NCI-H345 treated with DMSO at 0.1 percent for 48 hours (cell line): Measurements from ENCODE around the gene NUP160.
"Not testable (repeated sequence)": the region's sequence is repeated elsewhere in the genome, so short reads cannot be mapped to it uniquely, and the experiment has no call there.

ENCODE experiments used
- DNase-seq: peaks from one replicate; lab custom pipeline; 2025; ENCODE audit not compliant: unreplicated experiment; lab: John Stamatoyannopoulos, UW

The NUP160 gene

DNA sequence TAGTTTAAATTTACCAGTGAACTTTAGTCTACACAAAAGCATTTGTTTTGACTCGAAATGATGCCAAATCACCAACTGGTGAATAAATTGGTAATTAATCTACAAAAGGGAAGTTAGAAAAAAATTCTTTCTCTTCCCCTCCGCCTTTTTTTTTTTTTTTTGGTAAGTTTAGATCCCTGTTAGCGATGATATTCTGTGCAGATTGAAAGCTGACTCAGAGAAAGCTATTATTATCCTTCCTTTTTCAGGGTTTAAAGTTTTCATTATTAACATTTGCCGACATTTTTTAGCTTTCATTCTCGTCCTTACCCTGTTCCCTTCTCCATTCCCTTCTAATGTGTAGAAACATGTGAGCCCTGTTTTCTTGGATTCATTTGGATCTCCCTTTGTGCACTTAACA, 16.8 kb upstream of the NUP160 start:
- no peak for DNase-seq

DNA sequence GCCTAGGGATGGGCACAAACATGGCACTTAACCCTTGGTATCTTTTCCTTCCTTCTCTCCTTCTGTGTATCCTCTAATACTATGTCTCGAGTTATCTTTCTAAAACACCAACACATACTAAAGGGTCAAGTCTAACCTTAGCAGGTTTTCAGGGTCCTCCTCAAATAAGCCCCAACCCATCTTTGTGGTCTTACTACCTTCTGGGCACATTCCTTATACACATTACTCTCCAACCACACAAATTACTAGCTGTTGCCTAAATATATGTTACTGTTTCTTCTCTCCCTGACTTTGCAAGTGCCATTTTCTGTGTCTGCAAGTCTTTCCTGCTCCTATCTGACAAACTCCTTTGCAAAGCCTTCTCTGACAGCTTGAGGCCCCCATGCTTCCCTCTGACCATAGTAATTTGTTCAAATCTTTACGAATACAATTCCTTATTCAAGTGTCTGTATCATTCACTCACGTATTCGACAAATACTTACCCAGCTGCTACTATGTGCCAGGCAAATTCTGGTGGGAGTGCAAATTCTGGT, 15.8 kb upstream of the NUP160 start:
- no peak for DNase-seq

DNA sequence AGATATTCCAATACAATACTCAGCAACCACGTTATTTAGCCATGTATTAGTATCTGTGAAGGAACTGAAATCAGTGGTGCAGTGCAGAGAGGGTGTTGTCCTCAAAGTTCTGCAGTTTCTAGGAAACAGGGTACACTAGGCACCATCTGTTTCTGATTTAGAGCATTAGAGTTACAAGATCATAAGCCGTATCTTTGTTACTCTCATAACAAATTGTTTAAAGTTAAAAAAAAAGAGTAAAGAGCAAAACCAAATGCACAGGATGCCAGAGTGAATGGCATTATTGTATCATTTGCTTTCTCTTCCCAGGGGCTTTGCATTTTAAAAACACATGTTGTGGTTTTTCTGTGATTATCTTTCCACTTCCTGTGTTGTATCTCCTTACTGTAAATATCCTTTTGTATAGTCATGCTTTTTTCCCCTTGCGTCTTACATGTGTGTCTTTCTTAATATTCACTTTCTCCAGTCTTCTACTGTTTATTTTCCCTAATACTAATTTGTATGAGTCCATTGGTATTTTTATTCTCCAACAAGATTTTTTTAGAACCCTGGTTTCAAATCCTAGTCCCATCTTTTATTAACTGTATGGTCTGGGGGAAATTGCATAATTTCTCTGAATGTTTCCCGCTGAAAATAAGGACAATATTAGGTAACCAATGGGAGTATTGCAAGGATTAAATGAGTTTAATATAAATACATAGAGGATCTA, 15.2 kb upstream of the NUP160 start:
- no peak for DNase-seq

DNA sequence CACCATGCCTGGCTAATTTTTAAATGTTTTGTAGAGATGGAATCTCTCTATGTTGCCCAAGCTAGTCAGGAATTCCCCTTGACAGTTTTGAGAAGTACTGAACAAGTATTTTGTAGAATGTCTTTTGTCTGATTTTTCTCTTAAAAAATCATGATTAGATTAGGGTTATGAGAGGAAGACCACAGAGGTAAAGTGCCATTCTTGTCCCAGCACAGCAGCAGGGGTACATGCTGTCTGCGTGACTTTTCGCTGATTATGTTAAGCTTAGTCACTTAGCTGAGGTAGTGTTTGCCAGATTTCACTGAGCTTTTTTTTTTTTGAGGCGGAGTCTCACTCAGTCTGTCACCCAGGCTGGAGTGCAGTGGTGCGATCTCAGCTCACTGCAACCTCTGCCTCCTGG, 13.6 kb upstream of the NUP160 start:
- DNase-seq: no peak

DNA sequence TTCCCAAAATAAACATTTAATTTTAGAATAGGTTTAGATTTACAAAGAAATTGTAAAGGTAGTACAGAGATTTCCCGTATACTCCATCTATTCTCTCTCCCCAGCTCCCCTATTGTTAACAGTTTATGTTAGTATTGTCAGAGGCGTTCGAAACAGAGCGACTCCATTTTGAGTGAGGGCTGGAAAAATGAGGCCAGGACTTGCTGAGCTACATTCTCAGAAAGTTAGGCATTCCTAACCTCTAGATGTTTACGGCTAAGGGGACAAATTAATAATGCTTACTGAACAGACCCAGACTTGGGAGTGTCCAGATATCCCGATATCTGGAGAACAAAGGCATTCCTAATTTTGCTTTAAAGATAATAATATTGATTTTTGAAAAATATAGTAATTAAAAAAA, 12.4 kb upstream of the NUP160 start:
- no peak for DNase-seq

DNA sequence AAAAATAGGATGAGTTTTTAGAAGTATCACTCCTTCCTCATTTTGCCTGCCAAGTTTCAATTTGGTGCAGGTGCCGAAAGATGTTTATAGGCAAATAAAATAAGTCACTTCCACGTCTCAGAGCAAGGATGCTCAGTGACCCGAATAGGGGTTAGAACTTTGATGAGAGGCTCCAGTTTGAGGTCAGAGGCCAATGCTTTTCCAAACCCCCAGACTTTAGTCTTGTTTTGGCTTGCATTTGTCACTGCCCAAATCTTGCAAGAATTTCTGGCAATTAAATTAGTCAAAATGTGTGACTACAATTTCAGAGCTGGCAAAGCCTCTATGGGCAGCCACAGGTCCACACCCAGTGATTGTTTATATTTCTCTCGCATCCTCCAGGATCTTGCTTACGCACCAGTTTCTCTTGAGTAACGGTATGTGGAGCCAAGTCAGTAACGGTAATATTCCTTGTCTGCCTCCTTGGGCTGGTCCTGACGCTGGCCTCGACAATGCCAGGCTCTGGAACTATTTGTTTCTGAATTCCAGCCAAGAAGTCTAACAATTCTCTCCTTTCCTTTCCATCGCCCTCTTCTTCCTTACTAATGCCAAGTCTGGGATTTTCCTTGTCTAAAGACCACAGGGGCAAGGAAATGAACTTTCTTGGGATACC, 9.9 kb upstream of the NUP160 start:
- DNase-seq: no peak

DNA sequence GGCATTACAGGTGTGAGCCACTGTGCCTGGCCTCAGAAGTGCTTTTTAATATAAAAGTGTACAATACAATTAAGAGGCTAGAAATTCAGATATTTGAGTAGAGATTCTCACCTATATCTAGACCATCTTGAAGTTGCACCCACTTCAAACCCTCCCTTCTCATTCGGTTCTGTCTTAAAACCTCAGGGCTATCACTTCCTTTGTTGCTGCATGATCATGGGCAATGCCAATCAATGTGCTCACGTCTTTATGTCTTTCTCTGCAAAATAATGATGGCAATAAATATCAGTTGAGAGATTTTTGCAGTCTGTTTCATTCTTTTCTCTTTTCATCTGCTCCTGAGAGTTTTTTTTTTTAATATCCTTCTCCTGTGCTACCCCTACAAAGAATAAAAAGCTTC, 9.3 kb upstream of the NUP160 start:
- no peak for DNase-seq

DNA sequence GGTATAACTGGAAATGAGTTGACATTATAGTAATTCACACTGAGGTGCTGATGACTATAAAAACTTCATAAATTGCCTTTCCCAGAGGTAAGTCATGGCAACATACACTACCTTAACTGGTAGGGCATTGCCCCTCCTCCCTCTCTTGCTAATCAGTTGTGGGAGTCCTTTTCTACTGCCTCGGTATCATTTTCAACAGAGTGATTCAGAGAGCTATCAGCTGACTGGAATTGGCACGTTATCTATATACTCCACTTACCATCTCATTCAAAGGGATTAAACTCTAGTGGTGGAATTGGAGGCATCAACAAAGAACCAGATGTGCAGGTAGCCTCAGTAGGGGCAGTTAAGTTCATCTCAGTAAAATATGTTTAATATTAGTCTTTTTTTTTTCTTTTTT, 8.0 kb upstream of the NUP160 start:
- no peak for DNase-seq

DNA sequence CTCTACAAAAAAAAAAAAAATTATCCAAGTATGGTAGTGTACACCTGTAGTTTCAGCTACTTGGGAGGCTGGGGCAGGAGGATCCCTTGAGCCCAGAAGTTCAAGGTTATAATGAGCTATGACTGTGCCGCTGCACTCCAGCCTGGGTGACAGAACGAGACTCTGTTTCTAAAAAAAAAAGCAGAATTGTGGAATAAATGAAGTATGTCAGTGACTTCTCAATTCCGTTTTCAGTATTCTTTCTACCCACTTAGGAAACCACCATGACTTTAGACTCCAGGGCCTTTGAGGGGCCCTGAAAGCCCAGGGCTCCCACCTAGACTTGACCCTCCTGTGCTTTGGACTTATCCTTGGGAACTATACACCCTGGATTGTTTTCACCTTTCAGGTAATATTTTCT, 6.5 kb upstream of the NUP160 start:
- no peak for DNase-seq

DNA sequence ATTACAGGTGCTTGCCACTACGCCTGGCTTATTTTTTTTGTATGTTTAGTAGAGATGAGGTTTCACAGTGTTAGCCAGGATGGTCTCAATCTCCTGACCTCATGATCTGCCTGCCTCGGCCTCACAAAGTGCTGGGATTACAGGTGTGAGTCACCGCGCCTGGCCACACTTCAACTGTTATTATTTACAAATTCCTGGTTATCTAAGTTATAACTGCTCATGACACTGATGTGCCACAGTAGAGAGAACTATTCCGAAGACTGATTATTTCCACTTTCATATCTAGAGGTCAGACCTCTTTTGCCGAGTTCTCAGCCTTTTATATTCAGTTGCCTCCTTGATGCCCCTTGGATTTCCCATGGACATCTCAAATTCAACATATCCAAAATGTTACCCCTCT, 3.9 kb upstream of the NUP160 start:
- no peak for DNase-seq

DNA sequence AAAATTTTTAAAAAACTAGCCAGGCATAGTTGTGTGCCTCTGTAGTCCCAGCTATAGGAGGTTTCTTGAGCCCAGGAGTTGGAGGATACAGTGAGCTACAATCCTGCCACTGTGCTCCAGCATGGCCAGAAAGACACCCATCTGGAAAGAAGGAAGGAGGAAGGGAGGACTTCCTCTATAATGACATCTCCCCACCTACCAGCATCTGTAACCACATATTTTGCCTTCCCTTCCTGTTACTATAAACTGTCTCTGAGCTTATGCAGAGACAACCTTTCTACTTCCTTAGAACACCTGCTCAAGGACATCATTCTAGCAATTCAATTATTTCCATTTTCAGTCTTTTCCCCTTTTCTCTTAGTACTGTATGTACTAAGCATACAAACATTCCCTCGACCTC, 2.2 kb upstream of the NUP160 start:
- DNase-seq: no peak

DNA sequence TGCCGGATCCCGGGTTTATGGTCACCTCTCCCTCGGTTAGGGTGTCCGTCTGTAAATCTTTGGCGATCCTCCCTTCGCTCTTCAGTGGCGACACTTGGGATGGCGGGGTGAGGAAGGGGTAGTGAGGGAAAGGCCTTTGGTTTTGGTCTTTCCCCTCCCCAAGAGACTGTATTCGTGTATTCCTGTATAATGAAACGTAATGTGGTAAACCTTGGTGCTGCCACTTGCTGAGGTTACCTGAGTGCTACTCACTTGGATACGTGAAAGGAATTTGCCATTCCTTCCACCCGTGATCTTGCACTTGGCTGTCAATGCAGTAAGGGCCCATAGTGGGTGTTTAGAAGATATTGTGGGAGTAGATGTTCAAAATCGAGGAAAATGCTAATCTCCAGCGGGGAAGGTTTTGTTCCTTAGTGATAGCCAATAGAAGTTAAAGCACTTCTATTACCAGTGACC, 578 bp upstream of the NUP160 start:
- DNase-seq: no peak

DNA sequence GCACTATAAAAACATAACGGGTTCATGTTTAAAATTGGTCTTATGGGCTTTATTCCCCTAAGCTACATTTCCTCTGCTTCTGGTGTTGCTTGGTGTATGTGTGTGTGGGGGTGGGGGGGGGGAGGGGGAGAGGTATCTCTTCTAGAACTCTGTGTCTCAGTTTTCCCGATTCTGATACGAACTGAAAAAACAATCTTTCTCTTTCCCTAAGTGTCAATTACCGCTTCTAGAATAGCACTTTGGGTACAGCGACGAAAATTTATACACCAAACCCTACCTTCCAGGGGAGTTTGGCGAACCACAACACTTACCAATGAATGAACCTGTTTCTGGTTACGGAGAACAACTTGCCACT, 636 bp downstream of the NUP160 start:
- DNase-seq: no peak

DNA sequence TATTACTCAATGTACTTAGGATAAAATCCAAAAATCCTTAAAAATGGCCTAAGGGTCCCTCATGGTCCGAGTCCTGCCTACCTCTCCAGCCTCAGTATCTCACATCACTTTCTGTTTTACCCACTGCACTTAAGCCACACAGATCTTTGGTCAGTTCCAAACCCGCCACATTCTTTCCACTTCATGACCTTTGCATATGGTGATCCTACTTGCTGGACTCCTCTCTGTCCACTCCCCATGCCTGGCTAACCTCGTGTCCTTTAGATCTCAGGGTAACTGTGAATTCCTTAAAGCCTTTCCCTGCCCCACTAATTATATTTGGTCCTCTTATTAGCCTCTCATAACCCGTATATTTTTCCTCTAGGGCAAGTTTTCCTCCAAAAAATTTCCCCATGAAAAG, 1.2 kb downstream of the NUP160 start:
- no peak for DNase-seq

DNA sequence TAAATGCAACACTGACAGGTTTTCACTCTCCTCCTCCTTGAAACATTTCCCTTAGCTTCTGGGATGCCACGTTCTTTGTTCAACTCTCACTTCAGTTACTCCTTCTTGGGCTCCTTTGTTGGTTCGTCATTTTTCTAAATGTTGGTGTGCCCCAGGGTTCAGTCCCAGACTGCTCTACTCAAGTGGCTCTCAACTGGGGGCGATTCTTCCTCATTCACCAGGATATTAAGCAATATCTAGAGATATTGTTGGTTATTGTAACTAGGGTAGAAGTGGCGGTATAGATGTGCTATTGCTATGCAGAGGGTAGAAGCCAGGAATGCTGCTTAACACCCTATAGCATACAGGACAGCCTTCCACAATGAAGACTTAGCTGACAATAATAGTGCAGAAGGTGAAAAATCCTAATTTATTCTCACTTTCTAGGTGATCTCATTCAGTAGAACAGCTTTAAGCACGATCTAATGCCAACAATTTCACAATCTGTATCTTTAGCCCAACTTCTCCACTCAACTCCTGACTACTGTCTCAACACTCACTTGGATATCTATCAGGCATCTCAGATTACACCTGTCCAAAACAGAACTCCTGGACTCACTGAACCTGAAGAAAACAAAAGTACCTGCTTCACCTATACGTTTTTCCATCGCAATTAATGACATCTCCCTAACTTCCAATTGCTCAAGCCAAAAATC, 4.6 kb downstream of the NUP160 start:
- DNase-seq: no peak

DNA sequence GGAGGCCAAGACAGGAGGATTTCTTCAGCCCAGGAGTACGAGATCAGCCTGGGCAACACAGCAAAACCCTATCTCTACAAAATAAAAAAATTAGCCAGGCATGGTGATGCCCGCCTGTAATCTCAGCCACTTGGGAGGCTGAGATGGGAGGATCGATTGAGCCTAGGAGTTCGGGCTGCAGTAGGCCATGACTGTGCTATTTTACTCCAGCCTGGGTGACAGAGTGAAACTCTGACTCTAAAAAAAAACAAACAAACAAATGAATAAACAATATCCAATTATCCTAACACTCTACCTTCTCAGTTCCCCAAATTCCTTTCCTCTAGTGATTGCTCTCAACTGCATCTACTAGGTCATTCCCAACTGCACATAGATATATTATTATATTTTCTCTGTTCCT, 5.4 kb downstream of the NUP160 start:
- no peak for DNase-seq

DNA sequence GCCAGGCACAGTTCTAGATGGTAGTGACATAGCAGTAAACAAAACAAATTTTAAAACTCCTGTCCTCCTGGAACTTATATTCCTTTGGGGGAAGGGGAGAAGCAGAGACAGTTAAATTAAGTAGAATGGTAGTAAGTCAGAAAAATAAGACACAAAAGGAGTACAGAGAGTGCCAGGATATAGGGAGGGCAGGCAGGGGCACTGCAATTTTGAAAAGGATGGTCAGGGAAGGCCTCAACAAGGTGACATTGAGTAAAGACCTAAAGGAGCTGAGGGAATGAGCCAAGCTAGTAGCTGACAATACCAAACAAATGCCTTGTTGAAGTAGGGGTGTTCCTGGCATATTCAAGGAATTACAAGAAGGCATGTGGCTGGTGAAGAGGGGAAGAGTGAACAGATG, 10.2 kb downstream of the NUP160 start:
- DNase-seq: no peak

DNA sequence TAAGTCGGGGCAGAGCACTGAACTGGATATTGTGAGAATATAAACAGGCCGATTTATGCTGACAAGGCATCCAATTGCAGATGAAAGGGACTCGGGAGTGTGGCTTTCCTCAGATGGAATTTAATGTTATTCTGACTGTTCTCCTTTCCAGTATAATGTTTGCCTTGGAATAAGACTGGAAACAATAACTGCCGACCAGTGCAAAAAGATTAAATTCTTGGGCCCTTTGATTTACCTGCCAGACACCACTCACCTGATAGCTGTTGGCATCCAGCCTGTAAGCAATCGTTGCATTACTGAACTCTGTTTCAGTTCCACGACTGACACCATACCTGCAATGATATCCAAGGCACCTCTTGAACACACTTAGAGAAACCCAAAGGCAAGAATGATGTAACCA, 10.9 kb downstream of the NUP160 start:
- no peak for DNase-seq

DNA sequence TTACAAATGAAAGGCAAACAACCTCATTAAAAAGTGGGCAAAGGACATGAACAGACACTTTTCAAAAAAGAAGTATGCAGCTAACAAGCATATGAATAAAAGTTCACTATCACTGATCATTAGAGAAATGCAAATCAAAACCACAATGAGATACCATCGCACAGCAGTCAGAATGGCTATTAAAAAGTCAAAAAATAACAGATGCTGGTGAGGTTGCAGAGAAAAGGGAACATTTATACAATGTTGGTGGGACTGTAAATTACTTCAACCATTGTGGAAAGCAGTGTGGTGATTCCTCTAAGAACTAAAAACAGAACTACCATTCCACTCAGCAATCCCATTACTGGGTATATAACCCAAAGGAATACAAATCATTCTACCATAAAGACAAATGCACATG, 18.1 kb downstream of the NUP160 start:
- not testable (repeated sequence) for DNase-seq

DNA sequence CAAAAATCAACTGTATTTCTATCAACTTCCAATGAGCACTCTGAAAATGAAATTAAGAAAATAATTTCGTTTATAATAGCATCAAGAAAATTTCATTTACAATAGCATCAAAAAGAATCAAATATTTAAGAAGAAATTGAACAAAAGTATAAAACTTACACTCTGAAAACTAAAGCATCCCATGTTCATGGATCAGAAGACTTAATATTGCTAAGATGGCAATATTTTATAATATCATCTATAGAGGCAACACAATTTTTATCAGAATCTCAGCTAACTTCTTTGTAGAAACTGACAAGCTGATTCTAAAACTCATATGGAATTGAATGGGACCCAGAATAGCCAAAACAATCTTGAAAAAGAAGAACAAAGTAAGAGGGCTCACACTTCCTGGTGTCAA, 19.9 kb downstream of the NUP160 start:
- DNase-seq: no peak

DNA sequence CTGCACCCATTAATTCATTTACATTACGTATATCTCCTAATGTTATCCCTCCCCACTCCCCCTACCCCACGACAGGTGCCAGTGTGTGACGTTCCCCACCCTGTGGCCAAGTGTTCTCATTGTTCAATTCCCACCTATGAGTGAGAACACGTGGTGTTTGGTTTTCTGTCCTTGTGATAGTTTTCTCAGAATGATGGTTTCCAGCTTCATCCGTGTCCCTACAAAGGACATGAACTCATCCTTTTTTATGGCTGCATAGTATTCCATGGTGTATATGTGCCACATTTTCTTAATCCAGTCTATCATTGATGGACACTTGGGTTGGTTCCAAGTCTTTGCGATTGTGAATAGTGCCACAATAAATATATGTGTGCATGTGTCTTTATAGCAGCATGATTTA, 25.5 kb downstream of the NUP160 start:
- not testable (repeated sequence) for DNase-seq

DNA sequence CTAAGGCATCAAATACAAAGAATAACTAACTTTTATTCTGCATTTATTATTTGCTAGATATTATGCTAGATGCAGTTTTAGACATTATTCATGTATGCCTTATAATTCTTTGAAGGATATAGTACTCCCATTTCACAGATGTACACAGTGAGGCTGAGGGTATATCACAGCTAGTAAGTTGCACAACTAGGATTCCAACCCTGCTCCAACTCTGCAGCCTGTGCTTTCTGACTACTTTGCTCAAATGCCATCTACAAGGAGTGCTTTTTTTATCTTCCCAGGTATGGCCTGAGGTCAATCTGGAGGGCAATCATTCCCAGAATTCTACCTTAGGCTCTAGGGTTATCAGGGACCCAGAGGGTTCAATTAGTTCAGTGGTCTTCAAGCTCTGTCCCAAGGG, 28.4 kb downstream of the NUP160 start:
- no peak for DNase-seq
